Left hindlimb (tissue), 1 donor: ENCODE data around the gene ZNF682.
A peak's percentile ranks its signal among the peaks of the same experiment; 100 is the strongest.
"Not testable (repeated sequence)": the region's sequence is repeated elsewhere in the genome, so short reads cannot be mapped to it uniquely, and the experiment has no call there.

ENCODE experiments used
- DNase-seq: peaks from one replicate; pipeline ENCODE4 v3.0.0-alpha.2; 2018

The ZNF682 gene

DNA sequence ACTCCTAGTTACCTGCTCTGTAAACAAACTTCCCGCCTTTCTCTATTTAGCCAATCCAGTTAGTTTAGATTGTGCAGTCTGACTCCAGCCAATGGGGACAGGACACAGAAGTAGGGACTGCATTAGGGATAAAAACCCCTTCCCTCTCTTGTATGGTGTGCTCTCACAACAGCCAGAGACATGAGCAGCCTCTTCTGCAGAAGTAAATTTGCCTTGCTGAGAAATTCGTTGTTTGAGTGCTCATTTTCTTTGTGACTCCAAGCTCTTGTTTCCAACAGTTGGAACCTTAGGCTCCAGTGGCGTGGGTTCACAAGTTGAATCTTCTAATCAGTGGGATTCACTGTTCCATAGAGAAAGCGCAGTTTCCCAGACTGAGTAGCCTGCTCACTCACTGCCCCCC lies 72.4 kb downstream of the ZNF682 start:
- no peak for DNase-seq

DNA sequence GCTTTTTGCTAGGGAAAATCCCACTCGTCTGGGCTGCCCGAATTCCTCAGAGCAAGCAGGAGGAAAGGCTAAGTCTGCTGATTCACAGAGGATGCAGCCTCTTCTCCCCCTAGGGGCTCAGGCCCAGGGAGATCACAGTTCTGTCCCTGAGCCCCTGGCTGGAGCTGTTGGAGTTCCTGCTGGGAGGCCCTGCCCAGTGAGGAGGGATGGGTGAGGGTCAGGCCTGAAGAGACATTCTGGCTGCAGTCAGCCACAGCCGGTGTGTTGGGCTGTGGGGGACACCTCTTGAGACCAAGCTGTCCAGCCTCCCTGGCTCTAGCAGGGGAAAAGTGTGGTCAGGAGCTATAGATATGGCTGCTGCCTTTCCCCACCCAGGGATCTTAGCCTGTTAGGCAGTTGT lies 73.2 kb downstream of the ZNF682 start:
- DNase-seq = not testable (repeated sequence)

DNA sequence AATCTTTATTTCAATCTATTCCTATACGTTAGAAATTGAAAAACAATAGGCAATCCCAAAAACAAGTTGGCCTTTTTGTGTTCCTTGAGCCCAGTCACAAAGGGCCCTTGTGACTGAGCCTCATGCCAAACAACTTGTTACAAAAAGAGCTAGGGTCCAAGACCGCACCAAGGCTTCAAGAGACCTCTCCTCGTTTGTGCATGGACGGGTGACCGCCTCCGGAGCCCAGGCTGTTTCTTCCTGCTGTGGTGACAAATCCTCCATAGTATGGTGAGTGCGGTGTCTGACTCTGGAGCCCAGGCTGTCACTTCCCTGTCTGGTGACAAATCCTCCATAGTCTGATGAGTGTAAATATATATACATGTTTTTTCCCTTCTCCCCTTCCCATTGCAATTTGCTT lies 74.9 kb downstream of the ZNF682 start:
- DNase-seq = no peak

DNA sequence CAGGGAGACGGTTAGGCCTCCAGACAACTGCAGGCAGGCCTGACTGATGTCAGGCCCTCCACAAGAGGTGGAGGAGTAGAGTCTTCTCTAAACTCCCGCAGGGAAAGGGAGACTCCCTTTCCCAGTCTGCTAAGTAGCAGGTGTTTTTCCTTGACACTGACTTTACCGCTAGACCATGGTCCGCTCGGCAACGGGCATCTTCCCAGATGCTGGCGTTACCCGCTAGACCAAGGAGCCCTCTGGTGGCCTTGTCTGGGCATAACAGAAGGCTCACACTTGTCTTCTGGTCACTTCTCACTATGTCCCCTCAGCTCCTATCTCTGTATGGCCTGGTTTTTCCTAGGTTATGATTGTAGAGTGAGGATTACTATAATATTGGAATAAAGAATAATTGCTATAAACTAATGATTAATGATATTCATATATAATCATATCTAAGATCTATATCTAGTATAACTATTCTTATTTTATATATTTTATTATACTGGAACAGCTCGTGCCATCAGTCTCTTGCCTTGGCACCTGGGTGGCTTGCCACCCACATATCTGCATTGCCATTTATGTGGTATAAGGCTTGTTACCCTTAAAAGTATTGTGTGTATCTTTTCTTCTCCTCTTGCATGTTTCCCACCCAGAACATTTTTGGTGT lies 80.0 kb downstream of the ZNF682 start:
- DNase-seq = peak; percentile 61

DNA sequence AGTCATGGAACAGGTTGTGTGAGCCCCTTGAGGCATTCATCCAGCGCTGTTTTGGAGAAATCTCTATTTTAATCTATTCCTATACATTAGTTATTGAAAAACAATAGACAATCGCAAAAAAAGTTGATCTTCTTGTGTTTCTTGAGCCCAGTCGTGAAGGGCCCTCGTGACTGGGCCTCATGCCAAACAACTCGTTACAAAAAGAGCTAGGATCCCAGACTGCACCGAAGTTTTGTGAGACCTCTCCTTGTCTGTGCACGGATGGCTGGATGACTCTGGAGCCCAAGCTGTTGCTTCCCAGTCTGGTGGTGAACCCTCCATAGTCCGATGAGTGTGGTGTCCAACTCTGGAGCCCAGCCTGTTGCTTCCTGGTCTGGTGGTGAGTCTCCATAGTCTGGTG lies 81.5 kb downstream of the ZNF682 start:
- not testable (repeated sequence) for DNase-seq

DNA sequence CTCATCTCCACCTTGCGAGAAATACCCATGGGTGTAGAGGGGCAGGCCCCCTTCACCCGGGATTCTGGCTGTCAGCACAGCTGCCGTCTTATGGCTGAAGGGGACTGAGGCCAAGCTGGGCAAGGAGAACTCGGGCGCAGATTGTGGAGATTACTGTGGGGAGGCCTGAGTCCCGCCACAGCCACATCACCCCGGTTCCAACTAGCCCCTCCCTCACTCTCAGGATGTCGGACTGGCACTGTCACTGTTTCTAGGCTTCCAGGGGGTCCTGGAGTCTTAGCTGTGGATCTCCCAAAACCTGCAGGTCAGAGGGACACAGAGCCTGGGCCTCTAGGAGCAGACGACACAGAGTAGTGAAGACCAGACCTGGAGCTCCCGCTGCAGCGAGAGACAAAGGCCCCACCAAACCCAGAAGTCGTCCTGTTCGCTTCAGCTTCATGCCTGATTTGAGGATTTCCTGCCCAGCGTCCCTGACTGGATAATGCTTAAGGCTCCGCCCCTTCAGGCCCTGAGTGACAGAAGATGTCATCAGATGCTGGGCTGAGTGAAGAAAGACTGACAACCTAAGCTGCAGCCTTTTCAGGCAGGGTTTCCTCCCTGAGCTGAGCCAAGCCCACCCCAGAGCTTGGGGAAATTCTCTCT lies 82.8 kb downstream of the ZNF682 start:
- DNase-seq = no peak

DNA sequence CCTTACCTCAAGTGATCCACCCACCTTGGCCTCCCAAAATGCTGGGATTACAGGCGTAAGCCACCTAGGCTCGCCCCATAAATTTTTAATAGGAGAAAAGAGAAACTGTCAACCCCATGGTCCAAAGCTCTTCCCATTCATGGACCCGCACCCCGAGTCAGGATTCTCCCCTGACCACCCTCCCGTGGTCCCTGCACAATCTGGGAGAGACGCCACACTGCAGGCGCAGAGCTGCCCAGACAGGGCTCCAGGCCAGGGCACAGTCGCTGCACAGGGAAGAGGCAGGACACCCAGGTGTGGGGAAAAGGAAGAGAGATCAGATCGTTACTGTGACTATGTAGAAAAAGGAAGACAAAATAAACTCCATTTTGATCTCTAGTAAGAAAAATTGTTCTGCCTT lies 84.1 kb downstream of the ZNF682 start:
- DNase-seq = no peak
